GM19468 (cell line): ENCODE results near the gene MBD2.

ENCODE experiments used
- ATAC-seq: cut with Tn5 transposase; IDR thresholded peaks from one replicate; pipeline ENCODE4 v1.9.1; 2021; ENCODE audit warnings: mild to moderate bottlenecking, moderate library complexity, moderate number of reproducible peaks; ENCODE audit not compliant: unreplicated experiment; ENCODE audit errors: extremely low read depth

The MBD2 gene

GRCh38 chr18:54203914-54204313, 20.6 kb downstream of the MBD2 start:
- no peak for ATAC-seq

GRCh38 chr18:54202851-54203250, 21.6 kb downstream of the MBD2 start:
- no peak for ATAC-seq

- no peak for ATAC-seq
Measured at GRCh38 chr18:54197747-54198411, 26.6 kb downstream of the MBD2 start.

- no peak for ATAC-seq
Measured at GRCh38 chr18:54193786-54194185, 30.7 kb downstream of the MBD2 start.

GRCh38 chr18:54192900-54193299, 31.6 kb downstream of the MBD2 start:
- ATAC-seq: no peak

GRCh38 chr18:54192415-54192814, 32.1 kb downstream of the MBD2 start:
- ATAC-seq: no peak

GRCh38 chr18:54191352-54191751, 33.1 kb downstream of the MBD2 start:
- no peak for ATAC-seq

GRCh38 chr18:54187372-54187771, 37.1 kb downstream of the MBD2 start:
- ATAC-seq: no peak

- no peak for ATAC-seq
Measured at GRCh38 chr18:54184836-54185235, 39.6 kb downstream of the MBD2 start.

- no peak for ATAC-seq
Measured at GRCh38 chr18:54183390-54183789, 41.1 kb downstream of the MBD2 start.

- no peak for ATAC-seq
Measured at GRCh38 chr18:54181856-54182602, 42.4 kb downstream of the MBD2 start.

- peak; percentile 20 for ATAC-seq
Measured at GRCh38 chr18:54173980-54174630, 50.4 kb downstream of the MBD2 start.

- no peak for ATAC-seq
Measured at GRCh38 chr18:54173250-54173649, 51.2 kb downstream of the MBD2 start.

GRCh38 chr18:54169431-54170403, 54.8 kb downstream of the MBD2 start:
- ATAC-seq: no peak

- ATAC-seq: no peak
Measured at GRCh38 chr18:54165450-54165849, 59.0 kb downstream of the MBD2 start.

GRCh38 chr18:54163453-54163852, 61.0 kb downstream of the MBD2 start:
- no peak for ATAC-seq

- no peak for ATAC-seq
Measured at GRCh38 chr18:54162431-54162830, 62.0 kb downstream of the MBD2 start.

- ATAC-seq: no peak
Measured at GRCh38 chr18:54161267-54161666, 63.2 kb downstream of the MBD2 start.

GRCh38 chr18:54159906-54160305, 64.6 kb downstream of the MBD2 start:
- ATAC-seq: no peak
